Osteoblast (primary cell): Measurements from ENCODE around the gene SLC1A7. TPM values are rescaled to one million over a fixed set of nuclear protein-coding genes. Genes with fewer than 3 reads are reported as not detected.
A peak's percentile ranks its signal among the peaks of the same experiment; 100 is the strongest.

Experiments used
- DNase-seq: peaks from one replicate; pipeline ENCODE4 v3.0.0; 2011; ENCODE audit warnings: low spot score, mixed read lengths; ENCODE audit not compliant: insufficient read length; ENCODE audit errors: missing footprints
- H2AFZ ChIP-seq: 2 replicates; pipeline ENCODE4 v1.6.0; 2011; ENCODE audit warnings: mild to moderate bottlenecking, low read length
- H3K27ac ChIP-seq: 2 replicates; pipeline ENCODE4 v1.5.1; 2011; ENCODE audit warnings: mild to moderate bottlenecking, low read depth, low read length, moderate library complexity
- H3K27me3 ChIP-seq: 2 replicates; pipeline ENCODE4 v1.6.0; 2012; ENCODE audit warnings: mild to moderate bottlenecking, control low read depth, inconsistent platforms, low read length, moderate library complexity; ENCODE audit not compliant: insufficient read depth
- H3K36me3 ChIP-seq: 2 replicates; pipeline ENCODE4 v1.5.1; 2011; ENCODE audit warnings: mild to moderate bottlenecking, low read length, control low read depth, moderate library complexity; ENCODE audit not compliant: insufficient read depth
- H3K4me1 ChIP-seq: 2 replicates; pipeline ENCODE4 v1.5.1; 2011; ENCODE audit warnings: mild to moderate bottlenecking, low read length, control low read depth, moderate library complexity; ENCODE audit not compliant: insufficient read depth
- H3K4me2 ChIP-seq: 2 replicates; pipeline ENCODE4 v1.6.0; 2011; ENCODE audit warnings: mild to moderate bottlenecking, low read length; ENCODE audit not compliant: insufficient read depth
- H3K4me3 ChIP-seq: fragments of 200-600 bp; sonication (generic); 3 replicates; pipeline ENCODE4 v1.5.1; 2012; ENCODE audit warnings: mild to moderate bottlenecking, low read length, inconsistent platforms; ENCODE audit not compliant: insufficient read depth
- H3K79me2 ChIP-seq: 2 replicates; pipeline ENCODE4 v1.6.0; 2012; ENCODE audit warnings: mild to moderate bottlenecking, low read length, control low read depth, inconsistent platforms; ENCODE audit not compliant: insufficient read depth
- H3K9me3 ChIP-seq: 2 replicates; pipeline ENCODE4 v1.5.1; 2011; ENCODE audit warnings: low read depth, low read length, control low read depth
- H4K20me1 ChIP-seq: 2 replicates; pipeline ENCODE4 v1.6.0; 2012; ENCODE audit warnings: mild to moderate bottlenecking, low read length, control low read depth; ENCODE audit not compliant: insufficient read depth
- CTCF ChIP-seq: IDR thresholded peaks from 2 replicates; pipeline ENCODE4 v1.5.1; 2011; ENCODE audit warnings: mild to moderate bottlenecking, low read depth, low read length, moderate library complexity; ENCODE audit errors: extremely low read depth
- total RNA-seq: library from RNA; depleted of rRNA; stranded (reverse); fragments of >200 nt; gene quantifications from 2 replicates; pipeline ENCODE4 v1.2.3, GENCODE V29; 2012

Gene SLC1A7
- total RNA-seq, 1 donor: 0.36 TPM

- Histone ChIP-seq H4K20me1 (no peaks in the 10 kb centered on the region), H3K79me2 (no peaks in the 10 kb centered on the region), H3K36me3 (no peaks in the 10 kb centered on the region), H3K27me3 (peaks cover 27% of the 10 kb centered on the region), H3K4me3 (peak overlapping the region; percentile 74), H2AFZ (no peak overlapping the region), H3K4me2 (peak overlapping the region; percentile 83), H3K4me1 (peaks cover 22% of the 10 kb centered on the region), H3K27ac (no peak overlapping the region), H3K9me3 (no peaks in the 10 kb centered on the region)
- no peak for TF ChIP-seq CTCF
- peak; percentile 61 for DNase-seq
Measured at GRCh38 chr1:53061123-53061858, 81.1 kb downstream of the SLC1A7 start.

GRCh38 chr1:53060579-53060978 is 81.9 kb downstream of the SLC1A7 start:
- TF ChIP-seq CTCF: no peak
- Histone ChIP-seq H3K4me2 (no peak overlapping the region), H3K4me3 (no peak overlapping the region), H3K79me2 (no peaks in the 10 kb centered on the region), H3K9me3 (no peaks in the 10 kb centered on the region), H3K27ac (no peak overlapping the region), H4K20me1 (no peaks in the 10 kb centered on the region), H3K36me3 (no peaks in the 10 kb centered on the region), H3K27me3 (peaks cover 27% of the 10 kb centered on the region), H2AFZ (no peak overlapping the region), H3K4me1 (peaks cover 22% of the 10 kb centered on the region)
- DNase-seq: peak; percentile 96

- no peaks in the 10 kb centered on the region for H3K9me3 ChIP-seq
- H4K20me1 ChIP-seq: no peaks in the 10 kb centered on the region
- H3K27me3 ChIP-seq: peaks cover 5% of the 10 kb centered on the region
- H2AFZ ChIP-seq: no peak overlapping the region
- H3K4me1 ChIP-seq: peaks cover 17% of the 10 kb centered on the region
- H3K27ac ChIP-seq: no peak overlapping the region
- H3K4me2 ChIP-seq: no peak overlapping the region
- TF ChIP-seq CTCF: no peak
- no peaks in the 10 kb centered on the region for H3K79me2 ChIP-seq
- H3K4me3 ChIP-seq: no peak overlapping the region
- H3K36me3 ChIP-seq: peaks cover 14% of the 10 kb centered on the region
- no peak for DNase-seq
Measured at GRCh38 chr1:53057127-53057526, 85.3 kb downstream of the SLC1A7 start.

- H3K9me3 ChIP-seq: no peaks in the 10 kb centered on the region
- H3K36me3 ChIP-seq: peaks cover 31% of the 10 kb centered on the region
- H4K20me1 ChIP-seq: no peaks in the 10 kb centered on the region
- H3K27me3 ChIP-seq: no peaks in the 10 kb centered on the region
- H2AFZ ChIP-seq: no peak overlapping the region
- H3K27ac ChIP-seq: no peak overlapping the region
- no peaks in the 10 kb centered on the region for H3K79me2 ChIP-seq
- H3K4me3 ChIP-seq: no peak overlapping the region
- no peak overlapping the region for H3K4me2 ChIP-seq
- no peak for DNase-seq
- peaks cover 14% of the 10 kb centered on the region for H3K4me1 ChIP-seq
- no peak for TF ChIP-seq CTCF
Measured at GRCh38 chr1:53051676-53052075, 90.8 kb downstream of the SLC1A7 start.
